ENCODE data around the gene AKAIN1. TPM values are rescaled to one million over a fixed set of nuclear protein-coding genes. Genes with fewer than 3 reads are reported as not detected.

Gene AKAIN1
- total and polyA plus RNA-seq, 2 experiments from 2014 or later: not detected

GRCh38 chr18:5166606-5167280 lies 30.3 kb downstream of the AKAIN1 start:
- no peaks in the 10 kb centered on the region for H3K36me3 ChIP-seq (ENCODE audit: insufficient read depth)
- no peak overlapping the region for H3K4me3 ChIP-seq
- H3K79me2 ChIP-seq (replicated peaks; ENCODE audit: insufficient read depth): no peaks in the 10 kb centered on the region
- no peaks in the 10 kb centered on the region for H3F3A ChIP-seq (replicated peaks; ENCODE audit: low read depth)
- no peak for DNase-seq (ENCODE audit: low spot score)
- H2AFZ ChIP-seq: no peak overlapping the region
- Mint-ChIP-seq H3K36me3 (ENCODE audit: low read depth) (no peaks in the 10 kb centered on the region), H3K27me3 (ENCODE audit: insufficient read depth, low read depth, poor library complexity) (no peaks in the 10 kb centered on the region), H3K4me1 (peaks cover 7% of the 10 kb centered on the region; the same call in 2 of the 3 replicates), H3K4me3 (no peak overlapping the region), H3K27ac (no peak overlapping the region), H3K9me3 (no peaks in the 10 kb centered on the region)
- no peak for ATAC-seq
- 0 out of 2 replicates have a peak, but pooled peaks cover 3% of the 10 kb centered on the region for H3K4me1 ChIP-seq (ENCODE audit: insufficient read depth)
- H3K27ac ChIP-seq (ENCODE audit: low read depth): no peak overlapping the region
- no peak overlapping the region for H3K4me2 ChIP-seq
- TF ChIP-seq REST (IDR thresholded peaks at IDR 0.05; ENCODE audit: unreplicated experiment): no peak
- TF ChIP-seq CTCF (conservative IDR thresholded peaks at IDR 0.05; ENCODE audit: low read depth in 2 of 2): no peak
- no peak for TF ChIP-seq ZNF331 (CRISPR knock-in tag; IDR thresholded peaks at IDR 0.05; ENCODE audit: low read depth)
- no peak for TF ChIP-seq CREB1 (CRISPR knock-in tag; IDR thresholded peaks at IDR 0.05; ENCODE audit: low read depth)
- TF ChIP-seq NANOG (IDR thresholded peaks at IDR 0.05; ENCODE audit: borderline replicate concordance): no peak
- H3K27me3 ChIP-seq (ENCODE audit: insufficient read depth): no peaks in the 10 kb centered on the region
- no peaks in the 10 kb centered on the region for H4K20me1 ChIP-seq (replicated peaks; ENCODE audit: insufficient read depth)
- no peaks in the 10 kb centered on the region for H3K9me2 ChIP-seq (ENCODE audit: insufficient read depth)

GRCh38 chr18:5164903-5165302 lies 32.2 kb downstream of the AKAIN1 start:
- Mint-ChIP-seq H3K27ac (no peak overlapping the region), H3K9me3 (no peaks in the 10 kb centered on the region), H3K4me1 (peaks cover 7% of the 10 kb centered on the region; the same call in 2 of the 3 replicates), H3K27me3 (ENCODE audit: insufficient read depth, low read depth, poor library complexity) (no peaks in the 10 kb centered on the region), H3K36me3 (ENCODE audit: low read depth) (no peaks in the 10 kb centered on the region), H3K4me3 (no peak overlapping the region)
- ATAC-seq: no peak
- Histone ChIP-seq H3K4me2 (no peak overlapping the region), H3K9me2 (ENCODE audit: insufficient read depth) (no peaks in the 10 kb centered on the region), H3F3A (replicated peaks; ENCODE audit: low read depth) (no peaks in the 10 kb centered on the region), H3K27ac (ENCODE audit: low read depth) (no peak overlapping the region), H3K36me3 (ENCODE audit: insufficient read depth) (no peaks in the 10 kb centered on the region), H3K4me1 (ENCODE audit: insufficient read depth) (0 out of 2 replicates have a peak, but pooled peaks cover 3% of the 10 kb centered on the region), H3K27me3 (ENCODE audit: insufficient read depth) (no peaks in the 10 kb centered on the region), H4K20me1 (replicated peaks; ENCODE audit: insufficient read depth) (no peaks in the 10 kb centered on the region), H2AFZ (no peak overlapping the region), H3K4me3 (no peak overlapping the region), H3K79me2 (replicated peaks; ENCODE audit: insufficient read depth) (no peaks in the 10 kb centered on the region)
- TF ChIP-seq JUNB (IDR thresholded peaks at IDR 0.05; ENCODE audit: unreplicated experiment) (no peak), STAT1 (IDR thresholded peaks at IDR 0.05; ENCODE audit: unreplicated experiment) (no peak), EZH2phosphoT487 (IDR thresholded peaks at IDR 0.05; ENCODE audit: unreplicated experiment) (no peak)
- no peak for DNase-seq (ENCODE audit: low spot score)

Measured in GM23338 (cell line).